HG03103 (cell line): ENCODE data around the gene LZTFL1.
"Not testable (repeated sequence)": the region's sequence is repeated elsewhere in the genome, so short reads cannot be mapped to it uniquely, and the experiment has no call there.

ENCODE experiments used
- ATAC-seq: cut with Tn5 transposase; IDR thresholded peaks from one replicate; pipeline ENCODE4 v1.9.1; 2021; ENCODE audit warnings: low read depth; ENCODE audit not compliant: unreplicated experiment

The LZTFL1 gene

GRCh38 chr3:45865563-45865962 lies 23.6 kb upstream of the LZTFL1 start:
- no peak for ATAC-seq

DNA sequence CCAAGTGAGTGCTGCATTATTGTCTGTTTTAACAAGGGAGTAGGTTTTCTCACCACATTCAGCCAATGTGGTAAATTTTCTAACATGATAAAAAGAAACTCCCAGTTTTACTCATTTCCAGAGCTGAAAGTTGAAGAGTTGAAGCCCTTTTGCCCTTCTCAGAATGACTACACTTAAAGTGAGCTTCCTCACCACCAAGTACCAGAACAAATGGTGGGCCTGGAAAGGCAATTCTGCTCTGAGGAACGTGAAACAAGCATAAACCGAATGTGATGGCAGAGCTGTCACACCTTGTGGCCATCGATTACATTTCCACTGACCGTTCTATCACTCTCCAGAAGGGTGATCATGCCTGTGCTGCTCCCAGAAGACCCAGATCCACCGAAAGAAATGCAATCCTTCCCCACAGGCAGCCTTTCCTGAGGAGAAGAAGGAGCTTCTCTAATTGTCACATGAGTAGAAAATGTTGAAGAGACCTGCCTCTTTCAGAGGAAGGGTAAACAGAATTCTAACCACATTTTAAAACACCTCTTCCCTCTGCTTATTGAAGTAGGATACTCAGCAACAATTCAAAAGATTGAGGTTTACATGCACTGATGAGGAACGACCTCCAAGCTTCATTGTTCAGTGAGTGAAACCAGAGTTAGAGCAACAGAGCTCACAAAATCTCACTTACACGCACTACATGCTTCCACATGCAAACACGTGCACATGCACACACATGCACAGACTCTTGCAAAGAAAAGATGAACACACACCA lies 23.0 kb upstream of the LZTFL1 start:
- peak; percentile 63 for ATAC-seq

DNA sequence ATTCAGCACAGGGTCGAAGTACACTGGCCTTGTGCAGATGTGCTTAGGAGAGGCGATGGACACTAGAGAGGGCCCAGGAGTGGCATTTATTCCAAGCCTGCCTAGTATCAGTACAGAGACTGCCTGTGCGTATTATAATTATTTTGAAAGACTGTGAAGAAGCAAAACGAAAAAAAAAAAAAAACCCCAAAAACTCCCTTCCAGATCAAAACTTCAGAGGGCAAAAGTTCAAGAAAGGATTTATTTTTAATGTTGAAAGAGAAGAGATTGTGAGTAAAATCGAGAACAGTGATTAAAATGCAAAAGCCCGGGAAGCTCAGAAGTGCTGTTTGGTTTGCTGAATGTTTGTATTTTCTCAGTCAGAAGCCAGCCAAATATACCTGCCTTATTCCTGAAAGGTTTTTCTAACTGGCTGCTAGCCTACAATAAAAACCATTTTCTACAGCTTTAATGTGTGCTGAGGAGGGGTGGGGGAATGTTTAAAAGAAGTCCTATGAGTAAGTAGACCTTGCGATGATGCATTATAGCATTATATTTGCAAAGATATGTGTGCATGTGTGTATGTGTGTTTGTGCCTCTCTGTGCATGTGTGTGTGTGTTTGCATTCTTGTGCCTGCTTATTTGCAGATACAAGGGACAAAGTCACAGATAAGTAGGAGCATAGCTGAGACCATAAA lies 19.3 kb upstream of the LZTFL1 start:
- no peak for ATAC-seq

GRCh38 chr3:45860481-45860880 lies 18.6 kb upstream of the LZTFL1 start:
- no peak for ATAC-seq

- ATAC-seq: no peak
Measured at GRCh38 chr3:45858809-45859543, 17.1 kb upstream of the LZTFL1 start.

DNA sequence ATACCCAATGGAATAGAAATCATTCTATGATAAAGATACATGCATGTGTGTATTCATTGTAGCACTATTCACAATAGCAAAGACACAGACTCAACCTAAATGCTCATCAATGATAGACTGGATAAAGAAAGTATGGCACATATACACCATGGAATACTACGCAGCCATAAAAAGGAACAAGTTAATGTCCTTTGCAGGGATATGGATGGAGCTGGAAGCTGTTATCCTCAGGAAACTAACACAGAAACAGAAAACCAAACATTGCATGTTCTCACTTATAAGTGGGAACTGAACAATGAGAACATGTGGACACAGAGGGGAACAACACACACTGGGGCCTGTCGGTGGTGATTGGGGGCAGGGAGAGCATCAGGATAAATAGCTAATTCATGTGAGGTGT lies 15.1 kb upstream of the LZTFL1 start:
- ATAC-seq: not testable (repeated sequence)

DNA sequence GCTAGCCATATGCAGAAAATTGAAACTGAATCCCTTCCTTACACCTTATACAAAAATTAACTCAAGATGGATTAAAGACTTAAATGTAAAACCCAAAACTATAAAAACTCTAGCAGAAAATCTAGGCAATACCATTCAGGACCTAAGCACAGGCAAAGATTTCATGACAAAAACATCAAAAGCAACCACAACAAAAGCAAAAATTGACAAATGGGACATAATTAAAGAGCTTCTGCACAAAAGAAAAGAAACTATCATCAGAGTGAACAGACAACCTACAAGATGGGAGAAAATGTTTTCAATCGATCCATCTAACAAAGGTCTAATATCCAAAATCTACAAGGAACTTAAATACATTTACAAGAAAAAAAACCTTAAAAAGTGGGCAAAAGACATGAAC lies 14.4 kb upstream of the LZTFL1 start:
- ATAC-seq: not testable (repeated sequence)

- no peak for ATAC-seq
Measured at GRCh38 chr3:45852828-45853227, 10.9 kb upstream of the LZTFL1 start.

DNA sequence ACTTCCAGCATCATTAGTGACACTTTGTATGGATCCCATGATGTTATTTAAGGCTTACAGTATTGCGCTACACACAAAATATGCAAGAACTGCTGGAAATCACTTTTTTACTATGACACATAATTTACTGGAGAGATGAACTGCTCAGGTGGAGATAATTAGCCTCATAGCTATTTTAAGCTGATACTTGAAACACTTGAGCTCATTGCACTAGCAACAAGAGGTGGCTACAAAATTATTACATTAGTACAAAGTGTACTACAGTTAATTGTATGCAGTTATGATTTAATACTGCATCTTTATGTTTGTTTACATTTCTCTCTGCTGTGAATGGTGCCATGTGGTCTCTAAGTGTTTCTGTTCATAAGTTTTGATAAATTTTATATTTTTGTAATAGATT lies 6.5 kb upstream of the LZTFL1 start:
- no peak for ATAC-seq

DNA sequence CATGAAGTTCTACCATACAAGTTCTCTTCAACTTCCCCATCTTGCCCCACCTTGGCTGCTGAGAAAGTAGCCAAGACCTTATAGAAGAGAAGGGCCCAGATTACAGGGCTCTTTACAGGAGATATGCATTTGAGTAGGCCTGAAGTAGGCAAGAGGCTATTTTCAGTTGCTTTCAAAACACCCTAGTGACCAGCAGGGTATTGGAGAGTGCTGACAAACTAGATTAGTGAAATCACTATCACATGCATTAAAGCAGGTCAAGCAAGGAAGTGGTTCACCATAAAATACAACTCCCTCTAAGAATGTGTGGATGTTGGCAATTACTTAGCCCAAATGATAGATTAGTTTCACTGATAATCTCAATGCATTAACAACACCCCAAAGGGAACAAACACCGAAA lies 2.7 kb upstream of the LZTFL1 start:
- no peak for ATAC-seq

DNA sequence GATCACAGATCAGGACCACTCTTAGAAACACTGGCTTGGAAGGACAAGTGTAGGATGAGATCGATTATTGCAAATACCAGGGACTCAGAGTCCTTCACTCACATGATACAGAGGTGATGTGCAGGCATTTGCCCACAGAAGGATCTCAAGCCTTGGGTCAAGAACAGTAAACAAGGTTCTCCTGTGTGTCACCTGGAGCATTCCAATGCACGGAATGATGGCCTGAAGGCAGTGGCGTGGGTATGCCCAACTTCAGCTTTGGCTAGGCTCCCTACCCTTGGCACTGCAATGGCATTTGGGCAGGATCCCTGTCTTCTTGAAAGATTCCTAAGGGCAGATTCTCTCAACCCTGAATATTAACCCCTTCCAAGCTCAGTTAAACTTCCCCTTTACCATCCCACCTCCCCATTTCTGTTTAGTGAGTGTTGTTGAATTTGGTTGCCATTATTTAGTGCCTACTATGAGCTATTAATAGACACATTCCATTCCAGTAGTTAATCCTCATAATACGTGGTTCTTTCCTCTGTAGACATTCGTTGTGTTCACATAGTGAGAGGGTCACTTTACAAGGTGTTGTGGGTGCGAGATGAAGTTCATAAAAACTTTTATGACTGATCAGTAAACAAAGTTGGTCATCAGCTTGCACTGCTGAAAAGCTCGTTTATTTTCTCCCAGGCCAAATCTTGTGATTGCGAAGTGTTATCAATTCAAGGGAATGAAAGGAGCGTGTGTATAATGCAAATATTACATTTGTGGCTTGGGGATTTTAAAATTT lies 1.1 kb upstream of the LZTFL1 start:
- ATAC-seq: no peak

GRCh38 chr3:45841420-45841756 lies 531 bp downstream of the LZTFL1 start:
- ATAC-seq: peak; percentile 10

GRCh38 chr3:45838466-45838865 lies 3.5 kb downstream of the LZTFL1 start:
- ATAC-seq: no peak

GRCh38 chr3:45832699-45833098 lies 9.2 kb downstream of the LZTFL1 start:
- no peak for ATAC-seq

- no peak for ATAC-seq
Measured at GRCh38 chr3:45830121-45830520, 11.8 kb downstream of the LZTFL1 start.

DNA sequence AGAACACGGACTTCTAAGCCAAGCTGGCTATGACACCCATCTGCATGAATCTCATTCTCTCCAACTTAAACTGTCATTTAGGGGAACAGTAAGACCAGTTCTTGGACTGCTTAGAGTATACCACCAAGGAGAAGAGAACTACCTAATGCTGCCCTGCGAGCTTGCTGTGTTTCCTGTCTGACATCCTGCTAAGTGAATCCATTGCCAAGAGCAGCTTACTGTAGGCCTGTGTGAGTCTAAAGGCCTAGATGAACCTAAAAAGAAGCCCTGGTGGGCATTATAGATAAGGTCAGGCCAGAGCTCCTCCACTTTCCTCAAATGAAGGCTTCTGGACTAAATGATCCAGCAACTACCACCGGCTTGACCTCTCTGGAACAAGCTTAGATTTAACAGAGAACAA lies 15.0 kb downstream of the LZTFL1 start:
- ATAC-seq: no peak

DNA sequence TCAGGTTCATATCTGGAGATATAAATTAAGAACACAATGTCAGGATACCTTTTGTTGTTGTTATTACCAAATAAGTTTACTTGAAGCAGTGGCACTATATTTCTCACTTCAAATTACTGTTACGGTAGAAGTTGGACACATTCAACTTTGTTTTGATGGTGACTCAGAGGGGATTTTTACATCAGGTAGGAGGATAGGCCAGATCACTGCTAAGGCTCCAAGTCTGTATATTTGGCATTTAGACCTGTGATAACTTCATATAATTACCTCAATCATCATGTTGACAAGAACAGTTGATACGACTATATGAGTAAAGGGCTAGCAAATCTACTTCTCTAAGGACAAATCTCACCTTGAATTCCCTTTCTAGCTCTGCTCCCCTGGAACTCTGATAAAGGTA lies 15.6 kb downstream of the LZTFL1 start:
- no peak for ATAC-seq

- ATAC-seq: no peak
Measured at GRCh38 chr3:45821127-45821526, 20.8 kb downstream of the LZTFL1 start.

DNA sequence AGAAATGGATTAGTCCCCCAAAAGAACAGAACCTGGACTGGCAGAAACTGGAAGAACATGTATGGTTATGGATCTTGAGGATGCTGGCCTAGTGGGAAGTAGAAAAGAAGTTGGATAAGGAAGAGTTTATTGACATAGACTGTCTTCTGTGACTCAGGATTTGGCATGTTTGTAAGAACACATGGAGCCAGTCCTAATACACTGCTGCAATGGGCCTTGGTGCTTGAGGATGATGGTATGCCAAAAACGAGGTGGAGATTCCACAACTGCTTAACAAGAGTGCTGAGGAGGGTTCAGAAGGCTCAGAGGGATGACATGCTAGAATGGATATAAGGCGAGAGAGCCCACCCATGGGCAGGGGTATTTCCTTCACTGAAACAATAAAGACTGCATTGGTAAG lies 22.4 kb downstream of the LZTFL1 start:
- ATAC-seq: no peak

DNA sequence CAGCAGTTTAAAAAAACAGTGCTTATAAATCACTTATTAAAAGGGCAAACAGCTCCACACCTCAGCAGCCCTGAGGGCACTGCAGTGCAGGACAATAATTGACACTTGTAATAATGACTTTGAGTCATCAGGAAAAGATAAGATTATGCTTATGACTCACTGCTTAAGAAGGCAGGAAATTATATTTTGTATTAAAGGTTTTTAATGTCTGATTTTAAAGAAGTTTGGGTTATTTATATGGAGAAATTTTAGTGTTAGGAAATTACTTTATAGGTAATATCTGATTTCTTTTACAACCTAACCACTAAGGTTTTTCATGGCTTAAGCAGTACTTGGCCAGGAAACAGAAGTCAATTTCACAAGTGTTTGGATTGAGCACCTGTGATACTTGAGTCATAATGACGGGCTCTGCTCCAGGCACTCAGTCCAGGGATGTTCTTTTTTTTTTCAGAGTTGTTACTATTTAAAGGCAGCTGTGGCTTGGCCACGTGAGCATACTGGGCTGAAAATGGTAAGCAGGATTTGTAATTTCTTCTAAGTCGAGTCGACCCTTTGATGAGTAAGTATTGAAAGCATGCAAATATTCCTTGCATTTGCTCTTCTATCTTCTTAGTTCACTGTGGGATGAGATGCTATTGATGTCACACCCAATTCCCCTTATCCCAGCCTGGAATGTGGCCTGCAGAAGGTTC lies 23.9 kb downstream of the LZTFL1 start:
- no peak for ATAC-seq
